Right lobe of liver (tissue), 6 donors: Measurements from ENCODE around the gene NFRKB. TPM values are rescaled to one million over a fixed set of nuclear protein-coding genes. Genes with fewer than 3 reads are reported as not detected.

Experiments
- ATAC-seq, 4 donors: fragments of 200-7000 bp; cut with Tn5 transposase; one replicate each; pipeline ENCODE4 v1.9.1; 2020; ENCODE audit warnings: mild to moderate bottlenecking in 4 of 4, moderate library complexity in 4 of 4
- DNase-seq, 3 donors: peaks; one replicate each; pipeline ENCODE4 v3.0.0-alpha.2; 2020
- H3K27ac ChIP-seq, 3 donors: fragments of 200-600 bp; one replicate each; pipeline ENCODE4 v1.8.0; 2022
- H3K27me3 ChIP-seq, 2 donors: fragments of 200-600 bp; one replicate each; pipeline ENCODE4 v1.8.0; 2022
- H3K36me3 ChIP-seq, 4 donors: fragments of 200-600 bp; sonication (generic) in 1 of 4; one replicate each; pipeline versions ENCODE4 v1.5.1 to v1.8.0; 2017 to 2022; ENCODE audit warnings: control low read depth in 1 of 4
- H3K4me1 ChIP-seq, 4 donors: fragments of 200-600 bp; sonication (generic) in 1 of 4; one replicate each; pipeline versions ENCODE4 v1.5.1 to v1.8.0; 2017 to 2022; ENCODE audit warnings: control low read depth in 1 of 4
- H3K4me3 ChIP-seq, 3 donors: fragments of 200-600 bp; one replicate each; pipeline ENCODE4 v1.8.0; 2022
- H3K9me3 ChIP-seq, 4 donors: fragments of 200-600 bp; sonication (generic) in 1 of 4; one replicate each; pipeline versions ENCODE4 v1.5.1 to v1.8.0; 2017 to 2022; ENCODE audit warnings: control low read depth in 1 of 4
- POLR2A ChIP-seq: fragments of 450-650 bp; IDR thresholded peaks from one replicate; pipeline ENCODE4 v1.6.1; 2017; ENCODE audit warnings: antibody characterized with exemption, mild to moderate bottlenecking
- WGBS: methylation state at CpG from one replicate; pipeline ENCODE4 v1.1.6; 2018; ENCODE audit warnings: low coverage, low lambda C conversion rate; ENCODE audit not compliant: insufficient coverage; ENCODE audit errors: missing lambda C conversion rate; 5-methylcytosine and 5-hydroxymethylcytosine counted together
- intact Hi-C, 2 donors: fragments of 100-400 bp; cut with DNase I; formaldehyde crosslinking; loops; one replicate each; pipeline versions ENCODE4 v1.11.2 to v1.14.1; 2022
- total RNA-seq, 6 experiments: library from RNA; depleted of rRNA in 2 of 6; stranded (reverse); fragments of >200 nt in 2 of 6; fragmentation: NEBNext Ultra II Directional in 3 of 6; extraction: Animal tissue kit (Norgen Biotek cat#: 25700) in 3 of 6; gene quantifications; one replicate each; pipeline versions ENCODE4 v1.1.0 to v1.2.4, GENCODE V29; 2016 to 2023
- TF ChIP-seq, protein P1 (sequence below), 4 donors: fragments of 200-600 bp in 3 of 4; fragments of 450-650 bp in 1 of 4; IDR thresholded peaks; one replicate each; pipeline versions ENCODE4 v1.5.1 to v1.8.0; 2016 to 2022; ENCODE audit warnings: antibody characterized with exemption in 4 of 4, mild to moderate bottlenecking in 2 of 4
- donor health status: DM: no; HTN: yes; CAD: no.
- donor health status: DM: no; HTN: no; CAD: no.
- donor health status: DM: no; HTN: no; CAD: no.
- donor health status: DM: no; HTN: yes; CAD: no.
- donor health status: DM: no; HTN: yes; CAD: no.

The NFRKB gene
- total RNA-seq, 6 experiments from 2014 or later: 9.5 to 15.0 (median 11.4) TPM

DNA sequence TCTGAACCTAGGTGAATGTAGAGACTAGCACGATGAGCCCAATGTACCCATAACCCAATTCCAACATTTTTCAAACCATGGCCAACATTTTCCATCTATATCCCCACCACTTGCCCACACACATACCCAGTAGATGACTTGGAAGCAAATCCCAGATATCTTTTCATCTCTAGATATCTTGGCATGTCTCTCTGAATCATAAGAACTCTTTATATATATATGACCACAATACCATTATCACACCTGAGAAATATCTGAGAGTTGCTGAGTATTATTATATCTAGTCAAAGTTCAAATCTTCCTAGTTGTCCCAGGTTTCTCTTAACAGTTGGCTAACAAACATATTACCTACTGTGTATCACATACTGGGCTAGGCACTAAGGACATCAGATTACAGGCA lies 37.9 kb upstream of the NFRKB start:
- Histone ChIP-seq H3K9me3 (no peaks in the 10 kb centered on the region), H3K4me3 (no peak overlapping the region), H3K27me3 (no peaks in the 10 kb centered on the region), H3K4me1 (no peaks in the 10 kb centered on the region), H3K36me3 (no peaks in the 10 kb centered on the region), H3K27ac (no peak overlapping the region)
- intact Hi-C loops: no loop called here
- DNase-seq (no peak), ATAC-seq (no peak)
- no peak for TF ChIP-seq POLR2A
- 100% methylated on average over 1 of the region's 1 CpG for WGBS

DNA sequence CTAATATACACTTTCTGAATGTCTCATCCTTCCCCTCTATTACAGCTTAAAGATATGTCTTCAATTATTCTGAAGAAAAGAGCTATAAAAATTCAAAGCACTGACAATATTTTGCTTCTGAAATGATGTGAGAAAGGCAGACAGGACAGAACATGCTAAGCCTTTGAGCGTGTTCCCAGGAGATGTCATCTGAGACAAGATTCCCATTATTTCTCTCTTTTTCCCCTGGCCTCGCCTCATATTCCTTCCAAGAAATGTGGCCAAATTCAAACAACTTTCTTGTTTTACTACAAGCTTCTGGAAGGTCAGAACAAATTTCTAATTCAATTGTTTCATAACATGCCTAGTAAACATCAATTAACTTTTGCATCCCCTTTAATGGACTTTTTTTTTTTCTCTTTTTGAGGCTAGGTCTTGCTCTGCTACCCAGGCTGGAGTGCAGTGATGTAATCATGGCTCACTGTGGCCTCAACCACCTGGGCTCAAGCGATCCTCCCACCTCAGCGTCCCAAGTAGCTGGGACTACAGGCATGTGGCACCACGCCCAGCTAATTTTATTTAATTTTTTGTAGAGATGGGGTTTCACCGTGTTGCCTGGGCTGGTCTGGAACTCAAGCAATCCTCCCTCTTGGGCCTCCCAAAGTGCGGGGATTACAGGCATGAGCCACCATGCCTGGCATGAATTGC lies 37.1 kb upstream of the NFRKB start:
- intact Hi-C loops: no loop called here

GRCh38 chr11:129930743-129931142 lies 35.4 kb upstream of the NFRKB start:
- no peaks in the 10 kb centered on the region for H3K4me1 ChIP-seq
- no peak overlapping the region for H3K4me3 ChIP-seq
- intact Hi-C loops: no loop called here
- no peak for TF ChIP-seq POLR2A
- TF ChIP-seq, protein P1, sequence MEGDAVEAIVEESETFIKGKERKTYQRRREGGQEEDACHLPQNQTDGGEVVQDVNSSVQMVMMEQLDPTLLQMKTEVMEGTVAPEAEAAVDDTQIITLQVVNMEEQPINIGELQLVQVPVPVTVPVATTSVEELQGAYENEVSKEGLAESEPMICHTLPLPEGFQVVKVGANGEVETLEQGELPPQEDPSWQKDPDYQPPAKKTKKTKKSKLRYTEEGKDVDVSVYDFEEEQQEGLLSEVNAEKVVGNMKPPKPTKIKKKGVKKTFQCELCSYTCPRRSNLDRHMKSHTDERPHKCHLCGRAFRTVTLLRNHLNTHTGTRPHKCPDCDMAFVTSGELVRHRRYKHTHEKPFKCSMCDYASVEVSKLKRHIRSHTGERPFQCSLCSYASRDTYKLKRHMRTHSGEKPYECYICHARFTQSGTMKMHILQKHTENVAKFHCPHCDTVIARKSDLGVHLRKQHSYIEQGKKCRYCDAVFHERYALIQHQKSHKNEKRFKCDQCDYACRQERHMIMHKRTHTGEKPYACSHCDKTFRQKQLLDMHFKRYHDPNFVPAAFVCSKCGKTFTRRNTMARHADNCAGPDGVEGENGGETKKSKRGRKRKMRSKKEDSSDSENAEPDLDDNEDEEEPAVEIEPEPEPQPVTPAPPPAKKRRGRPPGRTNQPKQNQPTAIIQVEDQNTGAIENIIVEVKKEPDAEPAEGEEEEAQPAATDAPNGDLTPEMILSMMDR (IDR thresholded peaks at IDR 0.05): no peak
- no peaks in the 10 kb centered on the region for H3K27me3 ChIP-seq
- 82% methylated on average over 5 of the region's 13 CpGs for WGBS
- no peaks in the 10 kb centered on the region for H3K36me3 ChIP-seq
- H3K9me3 ChIP-seq: no peaks in the 10 kb centered on the region
- no peak for ATAC-seq
- no peak overlapping the region for H3K27ac ChIP-seq
- no peak for DNase-seq

More for the DNA sequence above, 37.1 kb upstream of the NFRKB start:
- ATAC-seq (no peak), DNase-seq (no peak)
- no peak for TF ChIP-seq POLR2A
- TF ChIP-seq, protein P1 (IDR thresholded peaks at IDR 0.05): no peak
- no peaks in the 10 kb centered on the region for H3K36me3 ChIP-seq
- WGBS: 97% methylated on average over 7 of the region's 7 CpGs
- H3K4me1 ChIP-seq: no peaks in the 10 kb centered on the region
- H3K9me3 ChIP-seq: no peaks in the 10 kb centered on the region
- H3K27me3 ChIP-seq: no peaks in the 10 kb centered on the region
- H3K4me3 ChIP-seq: no peak overlapping the region
- no peak overlapping the region for H3K27ac ChIP-seq

DNA sequence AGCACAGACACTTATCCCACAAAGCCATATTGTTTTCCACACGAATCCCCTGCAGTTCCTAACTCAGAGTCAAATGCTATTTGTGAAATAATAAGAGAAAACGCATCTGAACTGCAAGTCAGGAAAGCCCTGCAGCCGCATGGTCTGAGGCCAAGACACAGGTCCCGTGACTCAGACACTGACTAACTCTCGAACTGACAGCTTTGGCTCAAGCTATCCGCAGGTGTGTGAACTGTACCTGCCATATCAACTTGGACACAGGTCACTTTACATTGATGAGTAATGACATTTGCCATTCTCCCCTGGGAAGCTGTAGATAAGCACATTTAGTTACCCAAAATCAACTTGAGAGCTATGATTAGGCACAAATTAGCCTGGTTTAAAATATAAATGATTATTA lies 34.9 kb upstream of the NFRKB start:
- H3K9me3 ChIP-seq: no peaks in the 10 kb centered on the region

DNA sequence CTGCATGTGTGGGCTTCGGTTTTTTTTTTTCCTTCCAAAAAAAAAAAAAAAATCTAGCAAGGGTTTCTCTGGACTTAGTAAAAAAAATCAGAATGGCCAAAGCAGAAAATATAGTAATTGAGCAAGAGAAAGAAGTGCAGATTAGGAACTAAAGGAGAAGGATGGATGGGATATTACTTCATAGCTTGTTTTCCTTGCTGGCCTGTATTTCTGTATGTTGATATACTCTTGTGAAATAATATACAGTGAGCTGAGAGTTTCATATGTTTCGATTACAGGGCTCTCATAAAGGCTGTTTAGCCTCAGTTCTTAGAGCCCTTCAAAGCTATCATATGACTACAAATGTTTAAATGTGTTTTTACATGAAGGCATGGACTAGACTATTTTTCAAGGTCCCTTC lies 34.3 kb upstream of the NFRKB start:
- no peak overlapping the region for H3K27ac ChIP-seq
- WGBS: 84% methylated on average over 2 of the region's 2 CpGs

More for the DNA sequence above, 34.9 kb upstream of the NFRKB start:
- WGBS: 86% methylated on average over 4 of the region's 6 CpGs
- no peak for TF ChIP-seq POLR2A
- TF ChIP-seq, protein P1 (IDR thresholded peaks at IDR 0.05): no peak
- Histone ChIP-seq H3K4me3 (no peak overlapping the region), H3K4me1 (no peaks in the 10 kb centered on the region), H3K36me3 (no peaks in the 10 kb centered on the region), H3K27ac (no peak overlapping the region), H3K27me3 (no peaks in the 10 kb centered on the region)
- ATAC-seq: peak in 1 of 4 donors; percentile 46
- DNase-seq: no peak
- intact Hi-C loops: no loop called here

More for the DNA sequence above, 34.3 kb upstream of the NFRKB start:
- peaks cover 0 to 4% (median 0%) of the 10 kb centered on the region in 4 donors for H3K36me3 ChIP-seq
- no peaks in the 10 kb centered on the region for H3K9me3 ChIP-seq
- ATAC-seq (no peak), DNase-seq (no peak)
- no peak overlapping the region for H3K4me3 ChIP-seq
- H3K4me1 ChIP-seq: no peaks in the 10 kb centered on the region
- H3K27me3 ChIP-seq: no peaks in the 10 kb centered on the region
- intact Hi-C loops: loop anchor here in 1 of 2 donors (10.0 kb wide), 1 partner anchor 205 kb away; no protein-coding TSS in a partner anchor
- TF ChIP-seq, protein P1 (IDR thresholded peaks at IDR 0.05): no peak
- TF ChIP-seq POLR2A: no peak
